OCI-LY7 (cell line): Measurements from ENCODE around the gene LCE2C.

Source experiments
- CTCF ChIP-seq: fragments of 200-600 bp; sonication (generic); conservative IDR thresholded peaks from 2 replicates; pipeline ENCODE4 v1.5.1; 2014; ENCODE audit warnings: mild to moderate bottlenecking, antibody characterized with exemption, low read length, moderate library complexity, mixed read lengths
- EZH2phosphoT487 ChIP-seq: fragments of 200-600 bp; sonication (generic); IDR thresholded peaks from 2 replicates; pipeline ENCODE4 v1.6.1; 2018; ENCODE audit warnings: low read depth, borderline replicate concordance, mild to moderate bottlenecking, mixed run types, antibody characterized with exemption, low read length, moderate library complexity, mixed read lengths

GRCh38 chr1:152658649-152659048 is 16.4 kb upstream of the LCE2C start:
- no peak for TF ChIP-seq CTCF
- TF ChIP-seq EZH2phosphoT487 = no peak
